Activated T-cell treated with anti-CD3 and anti-CD28 coated beads for 1 hour (primary cell): Measurements from ENCODE around the gene ADGRB2.

Source experiments
- DNase-seq: peaks from one replicate; pipeline ENCODE4 v3.0.0-alpha.2; 2020; ENCODE audit warnings: low read depth

ADGRB2 gene, protein sequence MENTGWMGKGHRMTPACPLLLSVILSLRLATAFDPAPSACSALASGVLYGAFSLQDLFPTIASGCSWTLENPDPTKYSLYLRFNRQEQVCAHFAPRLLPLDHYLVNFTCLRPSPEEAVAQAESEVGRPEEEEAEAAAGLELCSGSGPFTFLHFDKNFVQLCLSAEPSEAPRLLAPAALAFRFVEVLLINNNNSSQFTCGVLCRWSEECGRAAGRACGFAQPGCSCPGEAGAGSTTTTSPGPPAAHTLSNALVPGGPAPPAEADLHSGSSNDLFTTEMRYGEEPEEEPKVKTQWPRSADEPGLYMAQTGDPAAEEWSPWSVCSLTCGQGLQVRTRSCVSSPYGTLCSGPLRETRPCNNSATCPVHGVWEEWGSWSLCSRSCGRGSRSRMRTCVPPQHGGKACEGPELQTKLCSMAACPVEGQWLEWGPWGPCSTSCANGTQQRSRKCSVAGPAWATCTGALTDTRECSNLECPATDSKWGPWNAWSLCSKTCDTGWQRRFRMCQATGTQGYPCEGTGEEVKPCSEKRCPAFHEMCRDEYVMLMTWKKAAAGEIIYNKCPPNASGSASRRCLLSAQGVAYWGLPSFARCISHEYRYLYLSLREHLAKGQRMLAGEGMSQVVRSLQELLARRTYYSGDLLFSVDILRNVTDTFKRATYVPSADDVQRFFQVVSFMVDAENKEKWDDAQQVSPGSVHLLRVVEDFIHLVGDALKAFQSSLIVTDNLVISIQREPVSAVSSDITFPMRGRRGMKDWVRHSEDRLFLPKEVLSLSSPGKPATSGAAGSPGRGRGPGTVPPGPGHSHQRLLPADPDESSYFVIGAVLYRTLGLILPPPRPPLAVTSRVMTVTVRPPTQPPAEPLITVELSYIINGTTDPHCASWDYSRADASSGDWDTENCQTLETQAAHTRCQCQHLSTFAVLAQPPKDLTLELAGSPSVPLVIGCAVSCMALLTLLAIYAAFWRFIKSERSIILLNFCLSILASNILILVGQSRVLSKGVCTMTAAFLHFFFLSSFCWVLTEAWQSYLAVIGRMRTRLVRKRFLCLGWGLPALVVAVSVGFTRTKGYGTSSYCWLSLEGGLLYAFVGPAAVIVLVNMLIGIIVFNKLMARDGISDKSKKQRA (N-terminal part only)

DNA sequence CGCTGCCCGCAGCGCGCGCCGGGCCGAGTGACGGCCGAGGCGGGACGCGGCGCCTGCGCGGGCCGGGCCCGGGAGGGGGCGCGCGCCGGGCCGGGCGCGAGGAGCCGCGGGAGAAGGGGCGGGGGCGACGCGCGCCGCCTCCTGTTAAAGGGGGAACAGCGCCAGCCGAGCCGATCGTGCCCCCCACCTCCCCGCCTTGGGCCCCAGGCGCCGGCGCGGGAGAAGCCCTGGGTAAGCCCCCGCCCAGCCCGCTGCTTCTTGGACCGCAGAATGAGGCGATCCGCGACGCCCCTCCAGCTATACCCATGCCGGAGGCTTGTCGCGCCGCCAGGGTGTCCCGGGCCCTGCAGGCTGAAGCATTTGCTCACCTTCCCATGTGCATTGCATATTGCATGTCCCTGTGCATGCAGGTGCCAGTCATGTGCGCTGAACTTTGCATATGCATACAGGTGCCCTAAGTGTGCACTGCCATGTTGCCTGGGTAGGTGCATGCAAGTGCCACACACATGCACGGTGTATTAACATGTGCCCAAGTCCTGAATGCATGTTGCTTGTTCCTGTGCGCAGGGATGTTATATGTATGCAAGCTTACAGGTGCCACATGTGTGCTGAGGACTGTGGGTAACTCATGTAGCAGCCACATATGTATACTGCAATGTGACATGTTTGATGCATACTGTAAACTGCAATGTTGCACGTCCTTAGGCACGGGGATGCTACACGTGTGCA lies at the start of gene ADGRB2:
Gene ADGRB2, minus strand, starts transcription at position 29 of the 729 bp plus-strand sequence. CDS start 7,119 bp downstream, outside the sequence.
- no peak for DNase-seq

- DNase-seq = no peak
These were observed 48.2 kb upstream of the ADGRB2 start for GRCh38 chr1:31812158-31812829.

- DNase-seq = no peak
These were observed 47.5 kb upstream of the ADGRB2 start for GRCh38 chr1:31811605-31812004.

DNA sequence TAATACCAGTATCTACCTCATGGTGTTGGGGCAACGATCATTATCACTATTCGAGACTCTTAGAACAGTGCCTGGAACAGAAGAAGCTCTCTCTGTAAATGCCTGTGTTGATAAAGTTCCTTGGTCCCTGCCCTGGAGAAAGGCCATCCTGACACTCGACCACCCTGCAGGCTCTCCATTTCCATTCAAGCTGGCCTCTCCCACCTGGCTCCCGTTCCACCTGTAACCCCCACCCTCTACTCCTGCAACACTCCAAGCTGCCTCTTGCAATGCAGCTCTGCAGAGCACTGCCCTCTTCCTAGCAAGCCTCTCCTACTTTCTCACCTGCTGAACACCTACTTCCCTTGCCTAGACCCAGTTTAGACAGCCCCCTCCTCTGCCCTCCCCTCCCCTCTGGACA lies 45.6 kb upstream of the ADGRB2 start:
- no peak for DNase-seq

GRCh38 chr1:31807273-31808048 lies 43.3 kb upstream of the ADGRB2 start:
- no peak for DNase-seq

DNA sequence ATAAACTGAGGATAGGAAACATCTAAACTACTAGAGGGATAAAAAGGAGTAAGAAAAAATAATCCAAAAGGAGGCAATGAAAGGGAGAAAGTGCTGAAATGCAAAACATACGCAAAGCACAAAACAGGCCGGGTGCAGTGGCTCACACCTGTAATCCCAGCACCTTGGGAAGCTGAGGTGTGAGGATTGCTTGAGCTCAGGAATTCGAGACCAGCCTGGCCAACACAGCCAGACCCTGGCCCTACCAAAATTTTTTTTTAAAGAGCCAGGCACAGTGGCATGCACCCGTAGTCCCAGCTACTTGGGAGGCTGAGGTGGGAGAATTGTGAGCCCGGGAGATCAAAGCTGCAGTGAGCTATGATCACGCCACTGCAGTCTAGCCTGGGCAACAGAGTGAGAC lies 41.2 kb upstream of the ADGRB2 start:
- no peak for DNase-seq

DNA sequence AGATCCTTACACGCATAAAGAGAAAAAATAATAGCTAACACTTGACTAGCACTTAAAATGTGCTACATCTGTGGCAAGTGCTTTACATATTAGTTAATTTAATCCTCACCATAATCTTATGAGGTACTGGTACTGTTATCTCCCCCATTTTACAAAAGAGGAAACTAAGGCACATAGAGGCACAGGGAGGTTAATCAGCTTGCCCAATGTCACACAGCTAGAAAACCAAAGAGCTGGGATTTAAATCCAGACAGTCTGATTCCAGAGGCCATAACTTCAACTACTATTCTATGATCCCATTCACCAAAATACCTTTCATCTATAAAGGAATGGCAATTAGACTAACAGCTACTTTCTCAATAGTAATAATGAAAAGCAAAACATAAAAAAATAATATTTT lies 40.0 kb upstream of the ADGRB2 start:
- no peak for DNase-seq

GRCh38 chr1:31803610-31804009 lies 39.5 kb upstream of the ADGRB2 start:
- no peak for DNase-seq

DNA sequence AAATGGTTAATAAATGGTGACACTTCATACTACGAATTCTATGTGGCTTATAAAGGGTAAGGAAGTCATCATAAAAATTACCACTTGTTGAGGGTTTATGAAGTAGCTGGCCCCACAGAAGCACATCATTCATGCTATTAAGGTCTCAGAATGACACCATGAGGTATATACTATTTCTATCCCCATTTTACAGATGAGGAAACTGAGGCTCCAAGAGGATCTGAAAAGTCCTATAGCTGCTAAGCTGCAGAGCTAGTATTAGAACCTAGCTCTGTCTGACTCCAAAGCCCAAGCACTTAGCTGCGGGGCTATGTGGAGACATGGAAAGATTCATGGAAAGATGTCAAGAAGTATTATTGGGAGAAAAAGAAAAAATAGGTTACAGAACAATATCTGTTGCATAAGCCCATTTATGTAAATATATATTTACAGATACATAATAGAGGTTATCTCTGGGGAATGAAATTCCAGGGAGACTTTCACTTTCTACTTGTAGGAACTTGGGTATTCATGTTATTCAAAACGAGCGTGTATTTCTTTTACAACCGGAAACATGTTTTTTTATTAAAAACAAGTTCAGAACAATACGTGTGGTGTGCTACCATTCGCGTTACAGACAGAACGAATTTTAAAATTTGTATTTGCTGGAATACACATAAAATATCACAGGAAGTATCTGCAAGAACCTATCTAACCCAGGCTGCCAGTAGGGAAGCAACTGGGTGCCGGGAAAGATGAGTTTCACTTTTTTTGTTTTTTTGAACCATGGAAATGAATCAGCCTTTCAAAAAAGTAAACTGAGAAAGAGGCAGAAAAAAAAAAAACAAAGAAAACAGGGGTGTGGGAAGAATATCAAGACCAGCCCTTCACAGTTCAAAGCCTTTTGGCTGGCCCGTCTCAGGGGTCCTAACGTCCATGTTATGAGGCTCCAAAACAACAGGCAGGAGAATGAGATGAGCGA lies 38.3 kb upstream of the ADGRB2 start:
- no peak for DNase-seq

DNA sequence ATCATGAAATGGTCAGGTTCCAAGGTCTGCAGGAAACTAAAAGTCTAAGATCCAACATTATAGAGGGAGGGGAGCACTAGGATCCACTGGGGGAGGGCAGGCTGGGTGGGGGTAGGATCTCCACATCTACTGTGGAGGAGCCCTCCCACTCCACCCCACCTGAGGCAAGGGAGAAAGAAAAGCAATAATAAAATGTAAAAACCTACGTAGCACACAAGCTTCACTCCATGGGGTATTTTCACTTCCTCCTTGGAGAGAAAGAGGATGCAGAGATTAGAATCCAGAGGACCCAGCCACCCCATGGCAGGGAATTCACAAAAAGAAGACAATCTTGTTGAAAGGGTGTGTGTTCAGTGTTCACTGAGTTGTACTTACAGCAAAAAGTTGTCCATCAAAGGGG lies 37.3 kb upstream of the ADGRB2 start:
- DNase-seq = no peak

DNA sequence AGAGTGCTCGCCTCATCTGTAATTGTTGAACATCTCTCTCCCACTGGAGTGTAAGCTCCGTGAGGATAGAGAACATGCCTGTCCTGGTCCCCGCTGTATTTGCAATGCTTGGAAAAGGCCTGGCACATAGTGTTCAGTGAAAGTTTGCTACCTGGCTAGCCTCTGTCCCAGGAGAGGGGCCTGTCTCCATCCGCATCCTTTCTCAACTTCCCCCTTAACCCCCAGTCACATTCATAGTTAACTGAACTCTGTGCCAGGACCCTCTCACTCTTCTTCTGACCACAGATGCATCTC lies 36.5 kb upstream of the ADGRB2 start:
- DNase-seq = no peak

- no peak for DNase-seq
These were observed 35.9 kb upstream of the ADGRB2 start for GRCh38 chr1:31799895-31800673.

GRCh38 chr1:31799196-31799894 lies 35.2 kb upstream of the ADGRB2 start:
- no peak for DNase-seq

DNA sequence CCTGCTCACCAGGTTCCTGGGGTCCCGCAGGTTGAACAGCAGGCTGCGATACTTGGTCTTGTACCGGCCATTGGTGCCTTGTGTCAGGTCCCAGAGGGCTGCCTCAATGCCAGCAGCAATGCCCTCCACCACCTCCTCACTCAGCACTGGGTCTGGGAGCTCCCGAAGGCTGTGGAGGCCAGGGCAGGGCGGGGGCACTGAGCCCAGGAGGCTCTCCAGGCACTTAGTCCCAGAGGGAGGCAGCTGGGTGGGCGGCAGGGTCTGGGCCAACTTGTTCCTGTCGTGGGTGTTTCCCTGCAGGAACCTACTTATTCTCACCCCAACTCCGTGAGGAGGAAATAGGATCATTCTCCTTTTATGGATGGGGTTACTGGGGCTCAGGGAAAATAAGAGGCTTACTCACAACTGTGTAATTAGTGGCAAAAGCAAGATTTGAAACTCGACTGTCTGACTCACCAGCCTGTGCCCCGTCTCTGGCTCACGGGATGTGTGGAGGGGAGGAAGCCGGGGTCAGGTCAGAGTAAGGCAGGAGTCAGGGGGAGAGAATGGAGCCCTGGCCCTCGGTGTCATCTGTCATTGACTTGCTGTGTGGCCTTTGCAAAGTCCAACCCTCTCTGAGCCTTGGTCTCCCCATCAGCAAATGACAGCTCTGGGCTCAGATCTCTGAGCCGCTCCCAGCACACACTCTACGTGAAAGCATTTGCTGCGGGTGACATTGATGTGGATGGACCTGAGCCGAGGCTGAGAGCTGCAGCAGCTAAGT lies 34.5 kb upstream of the ADGRB2 start:
- DNase-seq = no peak

GRCh38 chr1:31798086-31798432 lies 33.9 kb upstream of the ADGRB2 start:
- DNase-seq = no peak

GRCh38 chr1:31797216-31797615 lies 33.1 kb upstream of the ADGRB2 start:
- no peak for DNase-seq

GRCh38 chr1:31796707-31797106 lies 32.6 kb upstream of the ADGRB2 start:
- DNase-seq = no peak
